Measurements from ENCODE around the gene NUMB. TPM values are rescaled to one million over a fixed set of nuclear protein-coding genes. Genes with fewer than 3 reads are reported as not detected.

Gene NUMB
- total RNA-seq, 1 experiment from 2014 or later: 46.5 TPM

GRCh38 chr14:73285979-73286378 lies 172.4 kb downstream of the NUMB start:
- Histone ChIP-seq H3K23me2 (ENCODE audit: insufficient read length, low read depth, low read length, poor library complexity, severe bottlenecking) (no peaks in the 10 kb centered on the region), H3K79me1 (ENCODE audit: insufficient read depth, low read depth, low read length, poor library complexity, severe bottlenecking) (no peaks in the 10 kb centered on the region), H3K56ac (ENCODE audit: insufficient read length, low read depth, low read length) (no peak overlapping the region), H3K27me3 (ENCODE audit: insufficient read depth, low read length) (no peaks in the 10 kb centered on the region), H3K4me2 (ENCODE audit: insufficient read depth, insufficient read length, low read length) (no peak overlapping the region), H4K8ac (replicated peaks; ENCODE audit: insufficient read length, low read depth, low read length) (no peak overlapping the region), H3K23ac (ENCODE audit: insufficient read length, low read depth, low read length) (no peak overlapping the region), H2AFZ (ENCODE audit: low read length) (no peak overlapping the region), H3T11ph (ENCODE audit: low read length) (no peak overlapping the region), H3K79me2 (ENCODE audit: insufficient read depth, low read length) (no peaks in the 10 kb centered on the region), H3K18ac (ENCODE audit: insufficient read length, low read depth, low read length) (no peak overlapping the region), H4K91ac (ENCODE audit: insufficient read length, low read depth, low read length) (no peak overlapping the region), H4K5ac (ENCODE audit: insufficient read length, low read depth, low read length) (no peak overlapping the region), H4K20me1 (ENCODE audit: control insufficient read depth, insufficient read depth, insufficient read length) (no peaks in the 10 kb centered on the region), H2AK5ac (ENCODE audit: insufficient read length, low read length) (no peak overlapping the region), H2BK120ac (ENCODE audit: low read depth, low read length, poor library complexity, severe bottlenecking) (no peak overlapping the region), H2BK15ac (ENCODE audit: low read depth, low read length) (no peak overlapping the region), H3K9ac (ENCODE audit: extremely low read depth, insufficient read length, low read length) (no peak overlapping the region), H3K9me3 (ENCODE audit: control insufficient read depth, low read depth, low read length) (no peaks in the 10 kb centered on the region), H2BK5ac (ENCODE audit: insufficient read length, low read length) (no peak overlapping the region), H3K4ac (ENCODE audit: low read depth, low read length) (no peak overlapping the region), H3K14ac (ENCODE audit: insufficient read depth, low read length) (no peak overlapping the region), H2BK12ac (ENCODE audit: insufficient read length, low read depth, low read length) (no peak overlapping the region), H2BK20ac (ENCODE audit: low read depth, low read length, poor library complexity, severe bottlenecking) (no peak overlapping the region), H3K4me1 (ENCODE audit: insufficient read depth, low read length) (peaks cover 14% of the 10 kb centered on the region; the same call in 1 of the 2 replicates), H3K27ac (ENCODE audit: insufficient read length, low read depth, low read length) (no peak overlapping the region)
- DNase-seq: no peak
- Mint-ChIP-seq H3K4me3 (peak overlapping the region in 1 of 2 experiments; percentile 56; a peak in 1 of 5 replicates), H3K27me3 (ENCODE audit: low read depth) (no peaks in the 10 kb centered on the region), H3K27ac (peak overlapping the region in 1 of 3 experiments; percentile 74; a peak in 1 of 7 replicates), H3K36me3 (ENCODE audit: insufficient read depth in 1 of 3, low read depth in 3 of 3) (peaks cover 3 to 26% (median 19%) of the 10 kb centered on the region in 3 experiments; a peak in 5 of 7 replicates), H3K9me3 (no peaks in the 10 kb centered on the region), H3K4me1 (peaks cover 54 to 68% of the 10 kb centered on the region in 2 experiments)
- no CpG with 5 or more reads among the region's 1 CpG for WGBS (ENCODE audit: extremely low coverage, insufficient read length, low lambda C conversion rate)
- no peak for TF ChIP-seq CTCF (conservative IDR thresholded peaks at IDR 0.05)
